ENCODE results near the gene RASSF5. TPM values are rescaled to one million over a fixed set of nuclear protein-coding genes. Genes with fewer than 3 reads are reported as not detected.

RASSF5 gene
- total RNA-seq, 1 experiment from 2014 or later, result 2.1 TPM

GRCh38 chr1:206505702-206506355, 1.5 kb upstream of the RASSF5 start:
- Mint-ChIP-seq H3K27ac (no peak overlapping the region), H3K9me3 (no peaks in the 10 kb centered on the region), H3K27me3 (ENCODE audit: low read depth) (peaks cover 72% of the 10 kb centered on the region), H3K4me1 (peaks cover 9% of the 10 kb centered on the region; the same call in 1 of the 2 replicates), H3K4me3 (peak overlapping the region; percentile 68), H3K36me3 (no peaks in the 10 kb centered on the region)
- peak; percentile 23; the same call in 1 of the 2 replicates for TF ChIP-seq CTCF (IDR thresholded peaks at IDR 0.05)
- TF ChIP-seq ZNF317 (CRISPR knock-in tag; IDR thresholded peaks at IDR 0.05; ENCODE audit: borderline replicate concordance, low read depth), result no peak
- TF ChIP-seq, protein P1, sequence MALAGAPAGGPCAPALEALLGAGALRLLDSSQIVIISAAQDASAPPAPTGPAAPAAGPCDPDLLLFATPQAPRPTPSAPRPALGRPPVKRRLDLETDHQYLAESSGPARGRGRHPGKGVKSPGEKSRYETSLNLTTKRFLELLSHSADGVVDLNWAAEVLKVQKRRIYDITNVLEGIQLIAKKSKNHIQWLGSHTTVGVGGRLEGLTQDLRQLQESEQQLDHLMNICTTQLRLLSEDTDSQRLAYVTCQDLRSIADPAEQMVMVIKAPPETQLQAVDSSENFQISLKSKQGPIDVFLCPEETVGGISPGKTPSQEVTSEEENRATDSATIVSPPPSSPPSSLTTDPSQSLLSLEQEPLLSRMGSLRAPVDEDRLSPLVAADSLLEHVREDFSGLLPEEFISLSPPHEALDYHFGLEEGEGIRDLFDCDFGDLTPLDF (CRISPR knock-in tag; IDR thresholded peaks at IDR 0.05), result no peak
- no peak for TF ChIP-seq ZNF138 (CRISPR knock-in tag; conservative IDR thresholded peaks at IDR 0.05)
- TF ChIP-seq, protein P2, sequence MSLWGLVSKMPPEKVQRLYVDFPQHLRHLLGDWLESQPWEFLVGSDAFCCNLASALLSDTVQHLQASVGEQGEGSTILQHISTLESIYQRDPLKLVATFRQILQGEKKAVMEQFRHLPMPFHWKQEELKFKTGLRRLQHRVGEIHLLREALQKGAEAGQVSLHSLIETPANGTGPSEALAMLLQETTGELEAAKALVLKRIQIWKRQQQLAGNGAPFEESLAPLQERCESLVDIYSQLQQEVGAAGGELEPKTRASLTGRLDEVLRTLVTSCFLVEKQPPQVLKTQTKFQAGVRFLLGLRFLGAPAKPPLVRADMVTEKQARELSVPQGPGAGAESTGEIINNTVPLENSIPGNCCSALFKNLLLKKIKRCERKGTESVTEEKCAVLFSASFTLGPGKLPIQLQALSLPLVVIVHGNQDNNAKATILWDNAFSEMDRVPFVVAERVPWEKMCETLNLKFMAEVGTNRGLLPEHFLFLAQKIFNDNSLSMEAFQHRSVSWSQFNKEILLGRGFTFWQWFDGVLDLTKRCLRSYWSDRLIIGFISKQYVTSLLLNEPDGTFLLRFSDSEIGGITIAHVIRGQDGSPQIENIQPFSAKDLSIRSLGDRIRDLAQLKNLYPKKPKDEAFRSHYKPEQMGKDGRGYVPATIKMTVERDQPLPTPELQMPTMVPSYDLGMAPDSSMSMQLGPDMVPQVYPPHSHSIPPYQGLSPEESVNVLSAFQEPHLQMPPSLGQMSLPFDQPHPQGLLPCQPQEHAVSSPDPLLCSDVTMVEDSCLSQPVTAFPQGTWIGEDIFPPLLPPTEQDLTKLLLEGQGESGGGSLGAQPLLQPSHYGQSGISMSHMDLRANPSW (CRISPR knock-in tag; conservative IDR thresholded peaks at IDR 0.05; ENCODE audit: low read depth), result no peak
- POLR2A ChIA-PET, result interaction anchor here (0.5 kb wide), 1 partner anchor 40 kb away, joined by 4 read pairs; no protein-coding TSS in a partner anchor
- CTCF ChIA-PET, result interaction anchor here (0.5 to 3.0 kb wide), 16 partner anchors 10 to 125 kb away, joined by 3 to 34 read pairs (median 6); partner anchors contain the start of gene IKBKE
- no peak for DNase-seq (ENCODE audit: low spot score)
- no peak for ATAC-seq

DNA sequence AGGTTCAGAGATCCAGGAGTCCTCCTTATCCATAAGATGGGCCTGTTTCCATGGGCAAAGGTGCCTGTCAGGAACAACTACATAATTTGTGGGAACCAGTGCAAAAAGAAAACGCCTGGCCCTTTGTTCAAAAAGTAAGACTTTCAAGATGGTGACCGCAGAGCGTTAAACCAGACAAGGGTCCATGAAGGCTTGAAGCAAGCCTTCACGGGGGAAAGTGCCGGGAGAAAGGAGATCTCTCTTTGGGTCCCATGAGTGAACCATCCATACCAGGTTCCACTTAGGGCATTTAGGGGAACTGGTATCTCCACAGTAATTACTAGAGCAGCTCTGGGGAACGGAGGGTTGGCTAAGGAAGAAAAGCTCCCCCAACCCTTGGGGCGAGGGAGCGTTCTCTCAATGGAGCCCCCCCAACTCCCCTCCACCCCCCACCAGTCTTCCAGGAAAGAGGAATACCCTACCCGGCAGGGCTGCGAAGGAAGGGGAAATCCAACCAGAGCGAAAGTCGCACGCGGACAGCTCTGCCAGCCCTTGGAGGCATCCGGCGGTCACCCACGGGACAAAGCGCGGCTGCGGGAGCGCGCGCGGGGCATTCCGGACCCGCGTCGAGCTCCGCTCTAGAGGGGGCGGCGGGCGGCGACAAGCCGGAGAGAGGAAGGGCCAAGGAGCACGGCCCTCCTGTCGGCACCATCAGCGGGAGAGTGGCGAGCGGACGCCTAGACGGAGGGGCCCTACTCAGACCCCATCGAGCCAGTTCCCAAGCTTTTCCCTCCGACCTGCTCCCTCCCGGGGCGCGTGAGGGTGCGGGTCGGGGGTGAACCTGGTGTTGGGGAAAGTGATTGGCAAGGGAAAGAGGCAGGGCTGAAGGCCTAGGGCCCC, 687 bp upstream of the RASSF5 start:
- ChIA-PET POLR2A (interaction anchor here (0.6 to 1.0 kb wide), 3 partner anchors 57 to 128 kb away, joined by 3 read pairs; no protein-coding TSS in a partner anchor), CTCF (interaction anchor here (0.5 to 3.0 kb wide), 31 partner anchors 8 to 1048 kb away, joined by 3 to 34 read pairs (median 5); partner anchors contain the start of gene IKBKE)
- Mint-ChIP-seq H3K27ac (no peak overlapping the region), H3K4me3 (peak overlapping the region; percentile 68), H3K4me1 (peaks cover 16% of the 10 kb centered on the region), H3K27me3 (ENCODE audit: low read depth) (peaks cover 76% of the 10 kb centered on the region), H3K36me3 (no peaks in the 10 kb centered on the region), H3K9me3 (no peaks in the 10 kb centered on the region)
- DNase-seq (ENCODE audit: low spot score) (peak; percentile 28), ATAC-seq (peak; percentile 13)
- no peak for TF ChIP-seq CTCF (IDR thresholded peaks at IDR 0.05)
- TF ChIP-seq OVOL2 (CRISPR knock-in tag; IDR thresholded peaks at IDR 0.05; ENCODE audit: borderline replicate concordance), result no peak
- TF ChIP-seq ZNF416 (CRISPR knock-in tag; IDR thresholded peaks at IDR 0.05), result no peak
- no peak for TF ChIP-seq TCF7 (CRISPR knock-in tag; IDR thresholded peaks at IDR 0.05; ENCODE audit: low read depth)
- no peak for TF ChIP-seq ZBTB21 (CRISPR knock-in tag; IDR thresholded peaks at IDR 0.05; ENCODE audit: borderline replicate concordance)
- TF ChIP-seq, protein P1 (CRISPR knock-in tag; IDR thresholded peaks at IDR 0.05), result no peak
- TF ChIP-seq, protein P3, sequence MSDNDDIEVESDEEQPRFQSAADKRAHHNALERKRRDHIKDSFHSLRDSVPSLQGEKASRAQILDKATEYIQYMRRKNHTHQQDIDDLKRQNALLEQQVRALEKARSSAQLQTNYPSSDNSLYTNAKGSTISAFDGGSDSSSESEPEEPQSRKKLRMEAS (CRISPR knock-in tag; IDR thresholded peaks at IDR 0.05), result 0 out of 2 replicates have a peak, but pooled peaks have one; percentile 48
- TF ChIP-seq TEAD4 (CRISPR knock-in tag; IDR thresholded peaks at IDR 0.05), result no peak
- TF ChIP-seq ZNF121 (CRISPR knock-in tag; IDR thresholded peaks at IDR 0.05), result peak; percentile 16; the same call in 1 of the 2 replicates
- no peak for TF ChIP-seq MXD4 (CRISPR knock-in tag; IDR thresholded peaks at IDR 0.05; ENCODE audit: borderline replicate concordance)
- TF ChIP-seq, protein P4, sequence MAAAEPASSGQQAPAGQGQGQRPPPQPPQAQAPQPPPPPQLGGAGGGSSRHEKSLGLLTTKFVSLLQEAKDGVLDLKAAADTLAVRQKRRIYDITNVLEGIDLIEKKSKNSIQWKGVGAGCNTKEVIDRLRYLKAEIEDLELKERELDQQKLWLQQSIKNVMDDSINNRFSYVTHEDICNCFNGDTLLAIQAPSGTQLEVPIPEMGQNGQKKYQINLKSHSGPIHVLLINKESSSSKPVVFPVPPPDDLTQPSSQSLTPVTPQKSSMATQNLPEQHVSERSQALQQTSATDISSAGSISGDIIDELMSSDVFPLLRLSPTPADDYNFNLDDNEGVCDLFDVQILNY (CRISPR knock-in tag; IDR thresholded peaks at IDR 0.05), result no peak

Data from WTC11 (cell line).